ENCODE results near the gene CIBAR2. TPM values are rescaled to one million over a fixed set of nuclear protein-coding genes. Genes with fewer than 3 reads are reported as not detected.
"Not testable (repeated sequence)": the region's sequence is repeated elsewhere in the genome, so short reads cannot be mapped to it uniquely, and the experiment has no call there.

The CIBAR2 gene
- total RNA-seq, 2 experiments from 2014 or later: not detected

DNA sequence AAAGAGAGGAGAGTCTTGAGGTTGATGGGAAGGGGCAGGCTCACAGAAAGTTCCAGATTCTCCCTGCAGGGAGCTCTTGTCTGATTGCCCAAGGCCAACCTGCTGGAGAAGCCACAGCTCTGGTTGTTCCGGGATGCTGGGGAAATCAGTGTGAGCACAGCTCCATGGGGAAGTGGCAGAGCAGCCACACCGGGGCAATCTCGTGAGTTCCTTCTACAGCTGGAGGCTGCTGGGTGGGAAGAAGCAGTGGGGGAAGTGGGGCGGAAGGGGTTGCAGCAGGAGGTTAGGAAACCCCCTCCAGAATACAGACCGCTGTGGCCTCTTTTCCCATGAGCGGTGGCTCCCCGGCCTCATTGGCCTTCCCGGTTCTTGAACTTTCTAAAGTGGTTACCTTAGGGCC lies 50.7 kb downstream of the CIBAR2 start:
- no peaks in the 10 kb centered on the region for H3K36me3 Mint-ChIP-seq
- peaks cover 31% of the 10 kb centered on the region for H3K4me1 Mint-ChIP-seq
- no peaks in the 10 kb centered on the region for H3K9me3 Mint-ChIP-seq
- H3K4me3 Mint-ChIP-seq: no peak overlapping the region
- DNase-seq: no peak
- H3K27ac Mint-ChIP-seq: no peak overlapping the region
- H3K27me3 Mint-ChIP-seq: no peaks in the 10 kb centered on the region

- Mint-ChIP-seq H3K27ac (no peak overlapping the region), H3K4me3 (no peak overlapping the region), H3K36me3 (no peaks in the 10 kb centered on the region), H3K27me3 (no peaks in the 10 kb centered on the region), H3K9me3 (no peaks in the 10 kb centered on the region), H3K4me1 (peaks cover 50% of the 10 kb centered on the region)
- DNase-seq: no peak
These were observed 53.4 kb downstream of the CIBAR2 start for GRCh38 chr16:85058909-85059308.

- Mint-ChIP-seq H3K27me3 (no peaks in the 10 kb centered on the region), H3K27ac (no peak overlapping the region)
These were observed 54.3 kb downstream of the CIBAR2 start for GRCh38 chr16:85057948-85058347.

GRCh38 chr16:85057212-85057889 lies 54.9 kb downstream of the CIBAR2 start:
- DNase-seq: peak; percentile 11
- Mint-ChIP-seq H3K27ac (peak overlapping the region; percentile 48), H3K4me3 (no peak overlapping the region), H3K4me1 (peaks cover 48% of the 10 kb centered on the region), H3K36me3 (no peaks in the 10 kb centered on the region), H3K27me3 (no peaks in the 10 kb centered on the region), H3K9me3 (no peaks in the 10 kb centered on the region)

More at GRCh38 chr16:85057948-85058347, 54.3 kb downstream of the CIBAR2 start:
- no peak for DNase-seq
- Mint-ChIP-seq H3K4me1 (peaks cover 50% of the 10 kb centered on the region), H3K9me3 (no peaks in the 10 kb centered on the region), H3K36me3 (no peaks in the 10 kb centered on the region), H3K4me3 (no peak overlapping the region)

GRCh38 chr16:85056211-85056748 lies 56.0 kb downstream of the CIBAR2 start:
- no peaks in the 10 kb centered on the region for H3K27me3 Mint-ChIP-seq

GRCh38 chr16:85055493-85056210 lies 56.6 kb downstream of the CIBAR2 start:
- H3K4me3 Mint-ChIP-seq: peak overlapping the region; percentile 81

More at GRCh38 chr16:85056211-85056748, 56.0 kb downstream of the CIBAR2 start:
- Mint-ChIP-seq H3K4me3 (peak overlapping the region; percentile 81), H3K36me3 (no peaks in the 10 kb centered on the region), H3K4me1 (peaks cover 41% of the 10 kb centered on the region), H3K27ac (peak overlapping the region; percentile 96), H3K9me3 (no peaks in the 10 kb centered on the region)
- DNase-seq: no peak

GRCh38 chr16:85054948-85055492 lies 57.3 kb downstream of the CIBAR2 start:
- peak overlapping the region; percentile 96 for H3K27ac Mint-ChIP-seq
- H3K4me3 Mint-ChIP-seq: peak overlapping the region; percentile 81
- H3K4me1 Mint-ChIP-seq: peaks cover 42% of the 10 kb centered on the region
- H3K27me3 Mint-ChIP-seq: no peaks in the 10 kb centered on the region
- no peaks in the 10 kb centered on the region for H3K9me3 Mint-ChIP-seq
- H3K36me3 Mint-ChIP-seq: no peaks in the 10 kb centered on the region
- no peak for DNase-seq

More at GRCh38 chr16:85055493-85056210, 56.6 kb downstream of the CIBAR2 start:
- peak; percentile 54 for DNase-seq
- peak overlapping the region; percentile 96 for H3K27ac Mint-ChIP-seq
- H3K36me3 Mint-ChIP-seq: no peaks in the 10 kb centered on the region
- H3K4me1 Mint-ChIP-seq: peaks cover 40% of the 10 kb centered on the region
- H3K9me3 Mint-ChIP-seq: no peaks in the 10 kb centered on the region
- no peaks in the 10 kb centered on the region for H3K27me3 Mint-ChIP-seq

- not testable (repeated sequence) for H3K4me3 Mint-ChIP-seq, H3K36me3 Mint-ChIP-seq, H3K27ac Mint-ChIP-seq, H3K9me3 Mint-ChIP-seq, DNase-seq, H3K27me3 Mint-ChIP-seq
- peaks cover 39% of the 10 kb centered on the region for H3K4me1 Mint-ChIP-seq
These were observed 58.0 kb downstream of the CIBAR2 start for GRCh38 chr16:85054321-85054720.

DNA sequence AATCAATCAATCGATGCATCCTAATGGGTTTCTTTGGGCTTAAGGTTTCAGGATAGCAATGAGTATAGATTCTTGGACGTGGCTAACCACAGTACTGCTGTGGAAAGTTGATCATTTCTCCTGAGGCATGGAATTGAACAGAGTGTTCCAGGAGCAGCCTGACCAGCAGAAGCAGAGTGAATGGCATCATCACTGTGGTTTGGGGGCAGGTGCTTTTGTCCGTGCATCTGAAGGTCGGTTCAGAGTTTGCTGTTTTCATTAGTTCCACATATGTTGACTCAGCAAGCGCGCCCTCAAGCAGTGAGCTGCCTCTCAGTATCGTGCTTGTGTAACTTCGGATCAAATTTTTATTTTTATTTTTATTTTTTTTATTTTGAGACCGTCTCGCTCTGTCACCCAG lies 59.7 kb downstream of the CIBAR2 start:
- H3K27ac Mint-ChIP-seq: no peak overlapping the region
- no peaks in the 10 kb centered on the region for H3K27me3 Mint-ChIP-seq
- no peak for DNase-seq
- H3K9me3 Mint-ChIP-seq: no peaks in the 10 kb centered on the region
- H3K4me3 Mint-ChIP-seq: no peak overlapping the region
- peaks cover 37% of the 10 kb centered on the region for H3K4me1 Mint-ChIP-seq
- H3K36me3 Mint-ChIP-seq: no peaks in the 10 kb centered on the region

GRCh38 chr16:85051683-85052082 lies 60.6 kb downstream of the CIBAR2 start:
- peaks cover 2% of the 10 kb centered on the region for H3K36me3 Mint-ChIP-seq
- H3K4me3 Mint-ChIP-seq: no peak overlapping the region
- no peak overlapping the region for H3K27ac Mint-ChIP-seq

GRCh38 chr16:85051067-85051581 lies 61.1 kb downstream of the CIBAR2 start:
- no peaks in the 10 kb centered on the region for H3K9me3 Mint-ChIP-seq
- H3K4me3 Mint-ChIP-seq: no peak overlapping the region
- H3K27me3 Mint-ChIP-seq: no peaks in the 10 kb centered on the region
- H3K4me1 Mint-ChIP-seq: peaks cover 30% of the 10 kb centered on the region
- no peak for DNase-seq
- no peak overlapping the region for H3K27ac Mint-ChIP-seq
- peaks cover 2% of the 10 kb centered on the region for H3K36me3 Mint-ChIP-seq

More at GRCh38 chr16:85051683-85052082, 60.6 kb downstream of the CIBAR2 start:
- Mint-ChIP-seq H3K4me1 (peaks cover 33% of the 10 kb centered on the region), H3K9me3 (no peaks in the 10 kb centered on the region), H3K27me3 (no peaks in the 10 kb centered on the region)
- DNase-seq: no peak

- no peak overlapping the region for H3K4me3 Mint-ChIP-seq
- no peak overlapping the region for H3K27ac Mint-ChIP-seq
- DNase-seq: no peak
- H3K27me3 Mint-ChIP-seq: no peaks in the 10 kb centered on the region
- H3K4me1 Mint-ChIP-seq: peaks cover 21% of the 10 kb centered on the region
- peaks cover 2% of the 10 kb centered on the region for H3K36me3 Mint-ChIP-seq
- no peaks in the 10 kb centered on the region for H3K9me3 Mint-ChIP-seq
These were observed 62.5 kb downstream of the CIBAR2 start for GRCh38 chr16:85049706-85050305.

GRCh38 chr16:85048921-85049562 lies 63.2 kb downstream of the CIBAR2 start:
- Mint-ChIP-seq H3K4me3 (no peak overlapping the region), H3K36me3 (peaks cover 2% of the 10 kb centered on the region), H3K9me3 (no peaks in the 10 kb centered on the region), H3K27ac (no peak overlapping the region), H3K4me1 (peaks cover 18% of the 10 kb centered on the region), H3K27me3 (no peaks in the 10 kb centered on the region)
- no peak for DNase-seq

All from activated naive CD8-positive, alpha-beta T cell treated with anti-CD3 and anti-CD28 coated beads for 36 hours (primary cell).